Parathyroid adenoma (tissue), 2 donors: ENCODE results near the gene DHX40.
"Not testable (repeated sequence)": the region's sequence is repeated elsewhere in the genome, so short reads cannot be mapped to it uniquely, and the experiment has no call there.

Source experiments
- H2AFZ ChIP-seq: fragments of 300-600 bp; sonication (generic); one replicate; pipeline ENCODE4 v1.7.0; 2017; ENCODE audit warnings: antibody characterized with exemption, mild to moderate bottlenecking
- H3K27ac ChIP-seq: fragments of 300-600 bp; sonication (generic); one replicate; pipeline ENCODE4 v1.7.0; 2017
- H3K27me3 ChIP-seq: fragments of 300-600 bp; sonication (generic); one replicate; pipeline ENCODE4 v1.7.0; 2017; ENCODE audit warnings: low read length; ENCODE audit not compliant: control insufficient read depth, insufficient read depth
- H3K36me3 ChIP-seq: fragments of 300-600 bp; sonication (generic); one replicate; pipeline ENCODE4 v1.7.0; 2017; ENCODE audit warnings: low read length; ENCODE audit not compliant: control insufficient read depth, insufficient read depth
- H3K4me1 ChIP-seq: fragments of 300-600 bp; sonication (generic); one replicate; pipeline ENCODE4 v1.7.0; 2017; ENCODE audit warnings: control low read depth
- H3K4me2 ChIP-seq: fragments of 300-600 bp; sonication (generic); one replicate; pipeline ENCODE4 v1.7.0; 2017; ENCODE audit warnings: low read length
- H3K4me3 ChIP-seq: fragments of 300-600 bp; sonication (generic); one replicate; pipeline ENCODE4 v1.7.0; 2017; ENCODE audit warnings: low read depth, low read length
- H3K79me2 ChIP-seq: fragments of 300-600 bp; sonication (generic); one replicate; pipeline ENCODE4 v1.7.0; 2017; ENCODE audit warnings: control low read depth
- H3K9ac ChIP-seq: fragments of 300-600 bp; sonication (generic); one replicate; pipeline ENCODE4 v1.7.0; 2017; ENCODE audit warnings: mild to moderate bottlenecking
- H3K9me3 ChIP-seq: fragments of 300-600 bp; sonication (generic); one replicate; pipeline ENCODE4 v1.7.0; 2017; ENCODE audit warnings: low read length; ENCODE audit not compliant: control insufficient read depth
- TF ChIP-seq, protein P1 (sequence below): fragments of 300-600 bp; sonication (generic); IDR thresholded peaks from one replicate; pipeline ENCODE4 v1.7.0; 2017; ENCODE audit warnings: antibody characterized with exemption, mild to moderate bottlenecking
- donor health status: primary hyperparathyroidism.

Gene DHX40

GRCh38 chr17:59572301-59572924 is 7.0 kb downstream of the DHX40 start:
- no peak overlapping the region for H3K9ac ChIP-seq
- no peak overlapping the region for H3K4me2 ChIP-seq
- TF ChIP-seq, protein P1, sequence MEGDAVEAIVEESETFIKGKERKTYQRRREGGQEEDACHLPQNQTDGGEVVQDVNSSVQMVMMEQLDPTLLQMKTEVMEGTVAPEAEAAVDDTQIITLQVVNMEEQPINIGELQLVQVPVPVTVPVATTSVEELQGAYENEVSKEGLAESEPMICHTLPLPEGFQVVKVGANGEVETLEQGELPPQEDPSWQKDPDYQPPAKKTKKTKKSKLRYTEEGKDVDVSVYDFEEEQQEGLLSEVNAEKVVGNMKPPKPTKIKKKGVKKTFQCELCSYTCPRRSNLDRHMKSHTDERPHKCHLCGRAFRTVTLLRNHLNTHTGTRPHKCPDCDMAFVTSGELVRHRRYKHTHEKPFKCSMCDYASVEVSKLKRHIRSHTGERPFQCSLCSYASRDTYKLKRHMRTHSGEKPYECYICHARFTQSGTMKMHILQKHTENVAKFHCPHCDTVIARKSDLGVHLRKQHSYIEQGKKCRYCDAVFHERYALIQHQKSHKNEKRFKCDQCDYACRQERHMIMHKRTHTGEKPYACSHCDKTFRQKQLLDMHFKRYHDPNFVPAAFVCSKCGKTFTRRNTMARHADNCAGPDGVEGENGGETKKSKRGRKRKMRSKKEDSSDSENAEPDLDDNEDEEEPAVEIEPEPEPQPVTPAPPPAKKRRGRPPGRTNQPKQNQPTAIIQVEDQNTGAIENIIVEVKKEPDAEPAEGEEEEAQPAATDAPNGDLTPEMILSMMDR, result no peak

DNA sequence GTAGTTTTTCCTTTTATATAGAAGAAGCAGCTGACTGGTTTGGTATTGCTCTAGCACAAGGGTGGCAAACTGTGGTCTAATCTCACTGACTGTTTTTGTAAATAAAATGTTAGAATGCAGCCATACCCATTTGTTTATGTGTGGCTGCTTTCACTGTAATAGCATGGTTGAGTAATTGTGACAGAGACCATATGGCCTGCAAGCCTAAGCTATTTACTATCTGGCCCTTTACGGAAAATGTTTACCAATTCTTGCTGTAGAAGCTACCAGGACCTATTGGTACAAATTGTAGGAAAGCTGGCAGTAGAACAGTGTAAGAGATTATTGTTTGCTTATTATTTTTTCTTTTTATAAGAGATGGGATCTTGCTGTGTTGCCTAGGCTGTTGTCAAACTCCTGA is 18.8 kb downstream of the DHX40 start:
- not testable (repeated sequence) for H3K9me3 ChIP-seq, H3K36me3 ChIP-seq, H2AFZ ChIP-seq, H3K27me3 ChIP-seq, H3K79me2 ChIP-seq, H3K4me2 ChIP-seq, H3K27ac ChIP-seq, H3K4me1 ChIP-seq, H3K9ac ChIP-seq, H3K4me3 ChIP-seq

More at GRCh38 chr17:59572301-59572924, 7.0 kb downstream of the DHX40 start:
- Histone ChIP-seq H3K9me3 (no peaks in the 10 kb centered on the region), H3K27ac (no peak overlapping the region), H2AFZ (no peak overlapping the region), H3K79me2 (no peaks in the 10 kb centered on the region), H3K36me3 (no peaks in the 10 kb centered on the region), H3K4me3 (no peak overlapping the region), H3K27me3 (no peaks in the 10 kb centered on the region), H3K4me1 (no peaks in the 10 kb centered on the region)

- H3K27ac ChIP-seq, result no peak overlapping the region
- no peaks in the 10 kb centered on the region for H3K9me3 ChIP-seq
- TF ChIP-seq, protein P1, result no peak
- H2AFZ ChIP-seq, result no peak overlapping the region
- no peak overlapping the region for H3K9ac ChIP-seq
- H3K4me1 ChIP-seq, result no peaks in the 10 kb centered on the region
- H3K27me3 ChIP-seq, result no peaks in the 10 kb centered on the region
- no peaks in the 10 kb centered on the region for H3K79me2 ChIP-seq
- no peak overlapping the region for H3K4me2 ChIP-seq
- no peak overlapping the region for H3K4me3 ChIP-seq
- no peaks in the 10 kb centered on the region for H3K36me3 ChIP-seq
These were observed 34.8 kb downstream of the DHX40 start for GRCh38 chr17:59600169-59600568.

- Histone ChIP-seq H3K4me1 (no peaks in the 10 kb centered on the region), H3K27me3 (no peaks in the 10 kb centered on the region), H3K27ac (no peak overlapping the region), H3K79me2 (no peaks in the 10 kb centered on the region), H3K4me3 (no peak overlapping the region), H3K9me3 (no peaks in the 10 kb centered on the region), H3K4me2 (no peak overlapping the region), H3K9ac (no peak overlapping the region), H2AFZ (no peak overlapping the region), H3K36me3 (no peaks in the 10 kb centered on the region)
- TF ChIP-seq, protein P1, result no peak
These were observed 35.7 kb downstream of the DHX40 start for GRCh38 chr17:59601130-59601529.

- H3K4me2 ChIP-seq, result no peak overlapping the region
- H3K36me3 ChIP-seq, result no peaks in the 10 kb centered on the region
- no peaks in the 10 kb centered on the region for H3K4me1 ChIP-seq
- no peak overlapping the region for H3K27ac ChIP-seq
- no peaks in the 10 kb centered on the region for H3K79me2 ChIP-seq
- H3K9me3 ChIP-seq, result no peaks in the 10 kb centered on the region
- H2AFZ ChIP-seq, result no peak overlapping the region
- no peaks in the 10 kb centered on the region for H3K27me3 ChIP-seq
- TF ChIP-seq, protein P1, result no peak
- H3K9ac ChIP-seq, result no peak overlapping the region
- no peak overlapping the region for H3K4me3 ChIP-seq
These were observed 41.7 kb downstream of the DHX40 start for GRCh38 chr17:59607061-59607460.
